Suprapubic skin (tissue), 4 donors: ENCODE data around the gene FGF7. TPM values are rescaled to one million over a fixed set of nuclear protein-coding genes. Genes with fewer than 3 reads are reported as not detected.

Source experiments
- DNase-seq, 2 donors: peaks; one replicate each; pipeline ENCODE4 v3.0.0-alpha.2; 2019; ENCODE audit warnings: low spot score in 2 of 2
- H3K27ac ChIP-seq: fragments of 200-600 bp; sonication (generic); one replicate; pipeline ENCODE4 v1.5.1; 2019
- H3K27me3 ChIP-seq: fragments of 200-600 bp; sonication (generic); one replicate; pipeline ENCODE4 v1.5.1; 2019
- H3K36me3 ChIP-seq: fragments of 200-600 bp; sonication (generic); one replicate; pipeline ENCODE4 v1.5.1; 2019
- H3K4me1 ChIP-seq: fragments of 200-600 bp; sonication (generic); one replicate; pipeline ENCODE4 v1.5.1; 2019
- H3K4me3 ChIP-seq: fragments of 200-600 bp; sonication (generic); one replicate; pipeline ENCODE4 v1.5.1; 2019; ENCODE audit warnings: mild to moderate bottlenecking
- H3K9me3 ChIP-seq: fragments of 200-600 bp; sonication (generic); one replicate; pipeline ENCODE4 v1.5.1; 2019
- CTCF ChIP-seq, 2 donors: fragments of 200-600 bp in 1 of 2; fragments of 450-650 bp in 1 of 2; sonication (generic) in 1 of 2; IDR thresholded peaks; one replicate each; pipeline ENCODE4 v1.5.1; 2016 to 2019; ENCODE audit warnings: antibody characterized with exemption in 2 of 2, mild to moderate bottlenecking in 1 of 2, moderate library complexity in 1 of 2
- EP300 ChIP-seq: sonication (generic); formaldehyde crosslinking; IDR thresholded peaks from one replicate; pipeline ENCODE4 v1.6.1; 2017; ENCODE audit warnings: antibody characterized with exemption
- POLR2A ChIP-seq, 2 donors: fragments of 450-650 bp; IDR thresholded peaks; one replicate each; pipeline ENCODE4 v1.6.1; 2017; ENCODE audit warnings: antibody characterized with exemption in 2 of 2, mild to moderate bottlenecking in 2 of 2, moderate library complexity in 2 of 2
- POLR2AphosphoS5 ChIP-seq, 3 donors: sonication (generic); formaldehyde crosslinking; IDR thresholded peaks; one replicate each; pipeline ENCODE4 v1.6.1; 2017; ENCODE audit warnings: antibody characterized with exemption in 3 of 3
- WGBS: methylation state at CpG from one replicate; pipeline ENCODE4 v1.1.5; 2018; 5-methylcytosine and 5-hydroxymethylcytosine counted together
- total RNA-seq, 4 donors: library from RNA; depleted of rRNA; stranded (reverse); fragments of >200 nt; gene quantifications; one replicate each; pipeline ENCODE4 v1.1.0, GENCODE V29; 2016

The FGF7 gene
- total RNA-seq, 4 donors from 2014 or later: 5.5 to 24.1 (median 12.6) TPM

- Histone ChIP-seq H3K27me3 (no peaks in the 10 kb centered on the region), H3K4me3 (no peak overlapping the region), H3K36me3 (no peaks in the 10 kb centered on the region), H3K9me3 (no peaks in the 10 kb centered on the region), H3K4me1 (no peaks in the 10 kb centered on the region), H3K27ac (no peak overlapping the region)
- TF ChIP-seq POLR2AphosphoS5 (IDR thresholded peaks at IDR 0.05) (no peak), POLR2A (IDR thresholded peaks at IDR 0.05) (no peak), CTCF (IDR thresholded peaks at IDR 0.05) (no peak), EP300 (no peak)
- DNase-seq: no peak
Measured at GRCh38 chr15:49415149-49415548, 7.9 kb upstream of the FGF7 start.

- 64% methylated on average over 1 of the region's 1 CpG for WGBS
- Histone ChIP-seq H3K36me3 (no peaks in the 10 kb centered on the region), H3K27me3 (no peaks in the 10 kb centered on the region), H3K4me1 (no peaks in the 10 kb centered on the region), H3K27ac (no peak overlapping the region), H3K9me3 (no peaks in the 10 kb centered on the region), H3K4me3 (no peak overlapping the region)
- no peak for DNase-seq
- no peak for TF ChIP-seq POLR2AphosphoS5 (IDR thresholded peaks at IDR 0.05)
- no peak for TF ChIP-seq CTCF (IDR thresholded peaks at IDR 0.05)
- no peak for TF ChIP-seq POLR2A (IDR thresholded peaks at IDR 0.05)
- TF ChIP-seq EP300: no peak
Measured at GRCh38 chr15:49415638-49416037, 7.4 kb upstream of the FGF7 start.

- H3K9me3 ChIP-seq: no peaks in the 10 kb centered on the region
- TF ChIP-seq POLR2AphosphoS5 (IDR thresholded peaks at IDR 0.05) (no peak), POLR2A (IDR thresholded peaks at IDR 0.05) (no peak), EP300 (no peak), CTCF (IDR thresholded peaks at IDR 0.05) (no peak)
- WGBS: 66% methylated on average over 1 of the region's 1 CpG
- H3K4me1 ChIP-seq: peaks cover 11% of the 10 kb centered on the region
- no peaks in the 10 kb centered on the region for H3K36me3 ChIP-seq
- no peak overlapping the region for H3K4me3 ChIP-seq
- H3K27ac ChIP-seq: no peak overlapping the region
- no peak for DNase-seq
- H3K27me3 ChIP-seq: no peaks in the 10 kb centered on the region
Measured at GRCh38 chr15:49418811-49419210, 4.2 kb upstream of the FGF7 start.

- no peaks in the 10 kb centered on the region for H3K9me3 ChIP-seq
- 20% methylated on average over 9 of the region's 9 CpGs for WGBS
- no peak for TF ChIP-seq EP300
- TF ChIP-seq CTCF (IDR thresholded peaks at IDR 0.05): peak; percentile 52 to 69
- TF ChIP-seq POLR2AphosphoS5 (IDR thresholded peaks at IDR 0.05): no peak
- TF ChIP-seq POLR2A (IDR thresholded peaks at IDR 0.05): no peak
- no peak overlapping the region for H3K27ac ChIP-seq
- peaks cover 11% of the 10 kb centered on the region for H3K4me1 ChIP-seq
- no peaks in the 10 kb centered on the region for H3K36me3 ChIP-seq
- no peaks in the 10 kb centered on the region for H3K27me3 ChIP-seq
- DNase-seq: peak; percentile 57 to 72
- peak overlapping the region; percentile 34 for H3K4me3 ChIP-seq
Measured at GRCh38 chr15:49421991-49422390, 1.1 kb upstream of the FGF7 start.

- 49% methylated on average over 6 of the region's 6 CpGs for WGBS
- Histone ChIP-seq H3K27me3 (no peaks in the 10 kb centered on the region), H3K4me1 (peaks cover 11% of the 10 kb centered on the region), H3K9me3 (no peaks in the 10 kb centered on the region), H3K36me3 (no peaks in the 10 kb centered on the region), H3K27ac (peak overlapping the region; percentile 62), H3K4me3 (peak overlapping the region; percentile 41)
- no peak for TF ChIP-seq POLR2AphosphoS5 (IDR thresholded peaks at IDR 0.05)
- no peak for TF ChIP-seq EP300
- no peak for TF ChIP-seq POLR2A (IDR thresholded peaks at IDR 0.05)
- TF ChIP-seq CTCF (IDR thresholded peaks at IDR 0.05): no peak
- no peak for DNase-seq
Measured at GRCh38 chr15:49423901-49424550, 984 bp downstream of the FGF7 start.
